Spinal cord (tissue), 10 donors: ENCODE data around the gene KCNH8. TPM values are rescaled to one million over a fixed set of nuclear protein-coding genes. Genes with fewer than 3 reads are reported as not detected.

Experiments
- DNase-seq, 6 donors: peaks; one replicate each; pipeline versions ENCODE4 v3.0.0 to v3.0.0-alpha.2; 2013 to 2015; ENCODE audit warnings: low spot score in 6 of 6, low read depth in 4 of 6
- H3K27ac ChIP-seq: one replicate; pipeline ENCODE4 v1.5.1; 2013; ENCODE audit warnings: low read depth, low read length, control low read depth
- H3K27me3 ChIP-seq: one replicate; pipeline ENCODE4 v1.6.1; 2013; ENCODE audit warnings: low read length; ENCODE audit not compliant: control insufficient read depth, insufficient read depth
- H3K36me3 ChIP-seq: one replicate; pipeline ENCODE4 v1.6.1; 2013; ENCODE audit warnings: low read length; ENCODE audit not compliant: control insufficient read depth, insufficient read depth
- H3K4me1 ChIP-seq: one replicate; pipeline ENCODE4 v1.6.1; 2013; ENCODE audit warnings: low read length; ENCODE audit not compliant: control insufficient read depth, insufficient read depth
- H3K4me3 ChIP-seq: one replicate; pipeline ENCODE4 v1.5.1; 2013; ENCODE audit warnings: low read depth, low read length, control low read depth
- H3K9me3 ChIP-seq: one replicate; pipeline ENCODE4 v1.6.1; 2013; ENCODE audit warnings: low read length; ENCODE audit not compliant: control insufficient read depth, insufficient read depth
- WGBS: methylation state at CpG from one replicate; pipeline ENCODE4 v1.1.5; 2013; ENCODE audit warnings: missing lambda C conversion rate; ENCODE audit not compliant: insufficient coverage; 5-methylcytosine and 5-hydroxymethylcytosine counted together
- polyA plus RNA-seq, 2 donors: library from polyadenylated mRNA; unstranded; fragments of 120-200 nt; gene quantifications; one replicate each; pipeline ENCODE4 v1.2.1, GENCODE V29; 2013; ENCODE audit not compliant: insufficient read length in 2 of 2
- small RNA-seq: library from RNA; depleted of rRNA; stranded (forward); fragments of <200 nt; gene quantifications from one replicate; pipeline ENCODE3, GENCODE V24; 2014; ENCODE audit warnings: low replicate concordance
- total RNA-seq, 2 donors: library from RNA; depleted of rRNA in 1 of 2; stranded (reverse); fragments of 120-200 nt in 1 of 2; fragments of >200 nt in 1 of 2; gene quantifications; one replicate each; pipeline versions ENCODE4 v1.2.3 to v1.2.4, GENCODE V29; 2013 to 2014
- donor health status: healthy.

Gene KCNH8
- total and polyA plus RNA-seq, 4 donors = 4.1 to 10.6 (median 7.8) TPM

DNA sequence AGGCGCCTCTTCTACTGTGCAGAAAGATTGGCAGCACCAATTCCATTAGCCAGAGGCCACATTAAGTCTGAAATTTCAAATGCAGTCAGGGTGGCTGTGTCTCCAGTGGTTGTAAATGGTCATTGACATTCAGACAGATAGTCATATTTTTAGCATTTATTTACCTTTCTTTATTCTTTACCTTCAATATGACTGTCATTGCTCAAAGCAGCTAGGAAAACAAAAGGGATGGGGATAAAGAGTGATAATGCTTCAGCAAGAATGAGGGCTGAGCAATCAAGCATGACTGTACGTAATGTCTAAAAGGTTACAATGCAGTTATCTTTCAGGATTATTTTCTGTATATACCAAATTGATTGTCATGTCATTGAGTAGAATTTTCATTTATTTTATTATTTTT lies 425.3 kb downstream of the KCNH8 start:
- no peaks in the 10 kb centered on the region for H3K36me3 ChIP-seq
- no peaks in the 10 kb centered on the region for H3K27me3 ChIP-seq
- DNase-seq = peak in 1 of 6 donors; percentile 5
- no peak overlapping the region for H3K27ac ChIP-seq
- WGBS = 100% methylated on average over 1 of the region's 2 CpGs
- no peaks in the 10 kb centered on the region for H3K4me1 ChIP-seq
- H3K9me3 ChIP-seq = no peaks in the 10 kb centered on the region
- H3K4me3 ChIP-seq = no peak overlapping the region

DNA sequence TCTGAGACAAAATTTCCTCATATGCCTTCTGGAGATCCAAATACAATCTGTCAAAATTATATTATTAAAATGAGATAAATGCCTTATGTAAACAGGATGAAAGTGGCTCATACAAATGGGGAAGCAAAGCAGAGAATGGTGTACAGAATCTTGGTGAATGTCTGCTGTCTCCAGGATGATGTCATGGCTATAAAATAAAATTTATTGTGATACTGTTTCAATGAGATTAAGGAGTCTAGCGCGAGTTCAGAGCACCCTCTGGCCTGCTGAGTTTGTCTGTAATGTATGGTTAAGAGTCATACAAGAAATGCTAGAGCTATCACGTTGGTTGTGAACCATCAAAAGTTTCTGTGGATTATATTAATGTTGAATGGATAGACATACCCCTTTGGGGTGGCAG lies 426.0 kb downstream of the KCNH8 start:
- Histone ChIP-seq H3K36me3 (no peaks in the 10 kb centered on the region), H3K4me3 (no peak overlapping the region), H3K27me3 (no peaks in the 10 kb centered on the region), H3K9me3 (no peaks in the 10 kb centered on the region), H3K4me1 (no peaks in the 10 kb centered on the region), H3K27ac (no peak overlapping the region)
- DNase-seq = no peak
- 40% methylated on average over 3 of the region's 3 CpGs for WGBS

DNA sequence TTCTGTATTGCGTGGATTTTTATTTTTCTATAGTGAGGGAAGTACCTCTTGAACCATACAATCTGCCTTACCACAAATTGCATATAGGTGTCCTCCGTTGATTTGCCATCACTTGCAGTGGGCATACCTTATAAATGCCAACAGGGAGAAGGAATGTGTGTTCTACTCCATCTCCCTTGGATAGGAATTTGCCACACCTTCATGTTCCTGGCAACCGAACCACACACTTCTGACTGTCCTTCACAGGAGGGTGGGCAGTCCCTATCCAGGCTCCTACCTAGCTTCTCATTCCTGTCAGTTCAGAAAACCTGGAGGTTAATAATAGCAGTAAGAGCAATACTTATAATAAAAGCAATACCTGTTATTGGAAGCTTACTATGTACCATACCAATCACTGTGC lies 428.0 kb downstream of the KCNH8 start:
- WGBS = no CpG with 5 or more reads among the region's 3 CpGs
- Histone ChIP-seq H3K36me3 (no peaks in the 10 kb centered on the region), H3K4me3 (no peak overlapping the region), H3K27ac (no peak overlapping the region), H3K4me1 (no peaks in the 10 kb centered on the region), H3K27me3 (no peaks in the 10 kb centered on the region), H3K9me3 (no peaks in the 10 kb centered on the region)
- DNase-seq = no peak

Small RNA genes within 50 kb of the gene (small RNA-seq; reads per million reads assigned to genes)
- gene MIR4791 = not detected
